Fibroblast of the aortic adventitia (primary cell): ENCODE results near the gene CTAG1A. TPM values are rescaled to one million over a fixed set of nuclear protein-coding genes. Genes with fewer than 3 reads are reported as not detected.
A peak's percentile ranks its signal among the peaks of the same experiment; 100 is the strongest.
"Not testable (repeated sequence)": the region's sequence is repeated elsewhere in the genome, so short reads cannot be mapped to it uniquely, and the experiment has no call there.

Experiments
- DNase-seq: peaks from one replicate; pipeline ENCODE4 v3.0.0-alpha.2; 2010; ENCODE audit warnings: low read depth
- H3K4me3 ChIP-seq: 2 replicates; pipeline ENCODE4 v1.5.1; 2011; ENCODE audit warnings: low read depth, mild to moderate bottlenecking, control low read depth, low read length, moderate library complexity
- CTCF ChIP-seq: IDR thresholded peaks from 2 replicates; pipeline ENCODE4 v1.5.1; 2011; ENCODE audit warnings: mild to moderate bottlenecking, low read length, control low read depth, inconsistent platforms; ENCODE audit not compliant: insufficient read depth
- total RNA-seq: library from RNA; depleted of rRNA; stranded (reverse); fragments of >200 nt; gene quantifications from 2 replicates; pipeline ENCODE4 v1.2.3, GENCODE V29; 2012; ENCODE audit warnings: low replicate concordance

CTAG1A gene
- total RNA-seq, 1 donor = not detected

- TF ChIP-seq CTCF = no peak
- H3K4me3 ChIP-seq = peak overlapping the region; percentile 14
- DNase-seq = no peak
These were observed 42.1 kb upstream of the CTAG1A start for GRCh38 chrX:154542723-154543424.

GRCh38 chrX:154545673-154546274, 39.2 kb upstream of the CTAG1A start:
- TF ChIP-seq CTCF = no peak
- peak overlapping the region; percentile 77 for H3K4me3 ChIP-seq
- no peak for DNase-seq

GRCh38 chrX:154546354-154547244, 38.3 kb upstream of the CTAG1A start, which contains the start of gene G6PD:
Gene G6PD, minus strand, starts transcription at chrX:154546846. Its CDS starts 691 bp downstream, at chrX:154546155.
- H3K4me3 ChIP-seq = peak within 1 kb of the TSS; percentile 77
- TF ChIP-seq CTCF = no peak
- peak; percentile 45 for DNase-seq

- peak within 1 kb of the TSS; percentile 77 for H3K4me3 ChIP-seq
- DNase-seq = peak; percentile 87
- no peak for TF ChIP-seq CTCF
These were observed 37.5 kb upstream of the CTAG1A start, which contains the start of gene IKBKG for GRCh38 chrX:154547245-154548027. Gene IKBKG, plus strand, starts transcription at chrX:154547620. Its CDS starts 4,383 bp downstream, at chrX:154552003.

- peak; percentile 43 for DNase-seq
- TF ChIP-seq CTCF = no peak
- H3K4me3 ChIP-seq = peak overlapping the region; percentile 77
These were observed 37.0 kb upstream of the CTAG1A start for GRCh38 chrX:154548028-154548316.

- H3K4me3 ChIP-seq = no peak overlapping the region
- no peak for TF ChIP-seq CTCF
- no peak for DNase-seq
These were observed 35.2 kb upstream of the CTAG1A start for GRCh38 chrX:154549766-154550165.

- H3K4me3 ChIP-seq, DNase-seq: not testable (repeated sequence)
These were observed 32.7 kb upstream of the CTAG1A start for GRCh38 chrX:154552112-154552806.

- not testable (repeated sequence) for H3K4me3 ChIP-seq, DNase-seq
These were observed 26.8 kb upstream of the CTAG1A start for GRCh38 chrX:154558060-154558690.

GRCh38 chrX:154558896-154559295, 26.0 kb upstream of the CTAG1A start:
- not testable (repeated sequence) for DNase-seq, H3K4me3 ChIP-seq
